KG1 (cell line): ENCODE data around the gene PABPN1.

Source experiments
- DNase-seq: peaks from one replicate; lab custom pipeline; 2025; lab: John Stamatoyannopoulos, UW

The PABPN1 gene

GRCh38 chr14:23358042-23358441 lies 36.8 kb downstream of the PABPN1 start:
- no peak for DNase-seq

- no peak for DNase-seq
Observed at GRCh38 chr14:23358553-23359166, 37.4 kb downstream of the PABPN1 start.

DNA sequence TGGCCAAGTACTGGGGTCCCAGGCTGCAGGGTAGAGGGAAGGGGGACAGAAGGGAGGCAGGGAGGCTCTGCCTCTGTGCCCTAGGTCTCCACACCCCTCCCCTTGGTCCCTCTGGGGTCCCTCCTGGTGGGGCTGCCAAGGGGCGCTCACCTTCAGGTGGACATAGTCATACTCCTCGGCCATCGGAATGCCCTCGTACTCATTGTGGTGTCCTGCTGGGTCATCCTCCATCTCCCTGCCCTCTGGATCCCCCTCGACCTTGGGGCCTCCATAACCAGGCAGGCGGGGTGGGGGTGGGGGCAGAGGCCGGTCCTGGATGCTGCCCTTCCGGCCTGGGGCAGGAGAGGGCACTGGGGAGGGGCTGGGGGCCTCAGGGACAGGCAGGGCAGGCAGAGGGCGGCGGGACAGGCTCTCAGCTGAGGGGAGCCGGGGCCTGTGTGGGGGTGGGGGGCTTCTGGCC lies 37.9 kb downstream of the PABPN1 start:
- DNase-seq: no peak

- no peak for DNase-seq
Observed at GRCh38 chr14:23359722-23360447, 38.6 kb downstream of the PABPN1 start.

DNA sequence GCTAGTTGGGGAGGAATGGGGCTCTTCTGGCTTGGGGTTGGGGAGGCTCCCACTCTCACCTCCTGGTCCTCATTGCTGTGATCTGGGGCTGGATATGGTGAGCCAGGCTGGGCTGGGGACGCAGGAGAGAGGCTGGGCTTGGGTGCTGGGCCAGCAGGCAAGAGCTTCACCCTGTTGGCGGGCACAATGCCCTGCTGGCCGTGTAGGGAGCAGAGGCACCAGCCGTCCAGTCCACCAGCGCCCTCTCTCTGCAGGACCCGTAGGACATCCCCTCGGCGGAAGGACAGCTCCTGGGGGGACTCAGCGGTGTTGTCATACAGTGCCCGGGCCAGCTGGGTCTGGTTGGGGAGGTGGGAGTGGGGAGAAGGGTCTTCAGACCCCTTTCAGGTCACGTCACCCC lies 39.2 kb downstream of the PABPN1 start:
- no peak for DNase-seq

- DNase-seq: no peak
Observed at GRCh38 chr14:23361320-23361719, 40.1 kb downstream of the PABPN1 start.

GRCh38 chr14:23361763-23362162 lies 40.5 kb downstream of the PABPN1 start:
- no peak for DNase-seq

- no peak for DNase-seq
Observed at GRCh38 chr14:23362200-23362599, 40.9 kb downstream of the PABPN1 start.

GRCh38 chr14:23364164-23365035 lies 43.1 kb downstream of the PABPN1 start:
- DNase-seq: no peak

DNA sequence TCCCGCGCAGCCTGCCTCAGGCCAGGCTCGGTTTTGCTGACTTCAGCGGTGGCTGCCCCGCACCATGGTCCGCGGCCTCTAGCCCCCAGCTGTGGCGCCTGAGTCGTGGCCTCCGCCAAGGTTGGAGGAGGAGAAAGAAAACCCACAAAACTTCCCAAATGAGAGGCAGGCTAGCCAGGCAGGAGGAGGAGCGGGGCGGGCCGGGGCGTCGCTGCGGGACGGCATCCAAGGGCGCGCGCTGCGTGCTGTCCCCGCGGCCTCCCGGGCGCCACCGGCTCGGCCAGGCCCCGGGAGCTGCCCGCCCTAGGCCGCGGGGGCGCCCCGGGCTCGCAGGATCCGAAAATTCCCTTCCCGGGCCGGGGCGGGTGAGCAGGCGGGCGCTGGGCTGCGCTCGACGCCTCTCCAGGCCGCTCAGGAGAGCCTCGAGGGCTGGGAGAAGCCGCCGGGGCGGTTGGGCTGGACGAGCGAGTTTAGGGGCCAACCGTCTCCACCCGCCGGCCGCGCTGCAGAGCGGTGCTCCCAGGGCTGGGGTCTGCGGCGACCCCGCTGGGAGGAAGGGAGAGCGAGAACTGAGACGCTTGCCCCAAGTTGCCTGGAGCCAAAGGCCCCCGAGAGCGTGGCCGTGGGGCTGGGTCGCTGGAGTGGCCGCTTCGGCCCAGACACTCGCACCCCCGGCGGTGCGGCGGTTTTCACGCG lies 43.9 kb downstream of the PABPN1 start, which contains the start of gene EFS:
Gene EFS, minus strand, starts transcription at position 137 of the 696 bp plus-strand sequence. CDS start 147 bp downstream, outside the sequence.
- no peak for DNase-seq

DNA sequence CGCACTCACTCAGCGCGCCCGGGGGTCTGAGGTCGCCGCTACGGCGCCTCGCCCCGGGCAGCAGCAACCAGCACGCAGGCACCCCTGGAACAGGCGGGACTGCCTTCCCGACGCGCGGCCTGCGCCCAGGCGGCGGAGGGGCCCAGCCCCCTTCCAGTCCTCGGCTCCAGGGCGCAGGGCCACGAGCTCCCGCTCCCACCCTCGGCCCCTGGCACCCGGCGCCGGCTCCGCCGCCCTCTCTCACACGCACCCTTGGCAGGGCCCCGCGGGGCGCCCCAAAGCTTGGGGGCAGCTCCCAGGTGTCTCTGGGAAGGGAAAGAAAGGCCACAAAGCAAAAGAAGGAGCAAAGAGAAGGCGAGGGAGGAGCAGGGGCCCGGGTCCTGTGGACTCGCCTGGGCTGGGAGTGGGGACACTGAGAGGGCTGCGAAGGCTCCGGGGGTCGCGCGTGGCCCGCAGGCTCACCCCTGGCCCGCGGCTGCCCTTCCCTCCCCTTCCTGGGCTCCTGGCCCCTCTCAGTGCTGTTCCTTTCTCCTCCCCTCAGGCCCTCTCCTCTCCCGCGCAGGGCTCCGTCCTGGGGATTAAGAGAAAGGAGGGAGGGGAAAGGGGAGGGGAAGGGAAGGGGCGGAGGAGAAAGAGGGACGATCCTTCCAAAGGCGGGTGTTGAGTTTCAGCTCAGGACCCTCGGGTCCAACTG lies 44.6 kb downstream of the PABPN1 start:
- DNase-seq: no peak

- no peak for DNase-seq
Observed at GRCh38 chr14:23366426-23366921, 45.2 kb downstream of the PABPN1 start.

- no peak for DNase-seq
Observed at GRCh38 chr14:23370221-23370620, 49.0 kb downstream of the PABPN1 start.

- no peak for DNase-seq
Observed at GRCh38 chr14:23371865-23372264, 50.6 kb downstream of the PABPN1 start.

GRCh38 chr14:23372509-23372908 lies 51.3 kb downstream of the PABPN1 start, which contains the start of gene IL25:
Gene IL25 (plus strand): TSS chr14:23372809.
- no peak for DNase-seq

DNA sequence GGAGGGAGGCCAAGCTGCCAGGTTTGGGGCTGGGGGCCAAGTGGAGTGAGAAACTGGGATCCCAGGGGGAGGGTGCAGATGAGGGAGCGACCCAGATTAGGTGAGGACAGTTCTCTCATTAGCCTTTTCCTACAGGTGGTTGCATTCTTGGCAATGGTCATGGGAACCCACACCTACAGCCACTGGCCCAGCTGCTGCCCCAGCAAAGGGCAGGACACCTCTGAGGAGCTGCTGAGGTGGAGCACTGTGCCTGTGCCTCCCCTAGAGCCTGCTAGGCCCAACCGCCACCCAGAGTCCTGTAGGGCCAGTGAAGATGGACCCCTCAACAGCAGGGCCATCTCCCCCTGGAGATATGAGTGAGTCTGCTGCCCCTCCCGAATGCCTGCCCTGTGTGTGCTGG lies 51.8 kb downstream of the PABPN1 start:
- DNase-seq: no peak
